ENCODE results near the gene THBS2.

Gene THBS2

DNA sequence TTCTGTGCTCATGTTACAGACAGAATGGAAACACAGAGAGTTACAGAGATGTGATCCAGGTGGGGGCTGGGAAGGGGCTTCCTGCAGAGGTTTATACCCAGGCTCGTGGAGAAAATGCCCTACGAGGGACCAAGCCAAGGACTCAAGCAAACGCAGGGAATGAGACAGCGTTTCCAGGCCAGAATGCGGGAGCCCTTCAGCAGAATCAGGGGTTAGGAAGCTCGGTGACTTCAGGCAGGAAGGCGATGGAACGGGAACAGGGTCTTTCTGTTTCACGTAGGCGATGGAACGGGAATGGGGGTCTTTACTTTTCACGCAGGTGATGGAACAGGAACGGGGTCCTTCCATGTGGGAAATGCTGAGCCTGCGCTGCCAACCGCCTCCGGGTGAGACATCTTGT, 82.6 kb downstream of the THBS2 start:
- POLR2A ChIA-PET, result no interaction called here
- TF ChIP-seq CTCF (IDR thresholded peaks at IDR 0.05; ENCODE audit: control extremely low read depth, extremely low read depth, low read depth, missing control alignments), result no peak
- CTCF ChIA-PET, result no interaction called here
- DNase-seq (ENCODE audit: extremely low spot score), result no peak

GRCh38 chr6:169170583-169170955, 83.1 kb downstream of the THBS2 start:
- DNase-seq (ENCODE audit: extremely low spot score), result no peak
- TF ChIP-seq CTCF (IDR thresholded peaks at IDR 0.05; ENCODE audit: control extremely low read depth, extremely low read depth, low read depth, missing control alignments), result no peak
- CTCF ChIA-PET, result no interaction called here
- POLR2A ChIA-PET, result no interaction called here

- CTCF ChIA-PET, result no interaction called here
- no peak for DNase-seq (ENCODE audit: extremely low spot score)
- POLR2A ChIA-PET, result no interaction called here
- no peak for TF ChIP-seq CTCF (IDR thresholded peaks at IDR 0.05; ENCODE audit: control extremely low read depth, extremely low read depth, low read depth, missing control alignments)
Observed at GRCh38 chr6:169169941-169170582, 83.6 kb downstream of the THBS2 start.

DNA sequence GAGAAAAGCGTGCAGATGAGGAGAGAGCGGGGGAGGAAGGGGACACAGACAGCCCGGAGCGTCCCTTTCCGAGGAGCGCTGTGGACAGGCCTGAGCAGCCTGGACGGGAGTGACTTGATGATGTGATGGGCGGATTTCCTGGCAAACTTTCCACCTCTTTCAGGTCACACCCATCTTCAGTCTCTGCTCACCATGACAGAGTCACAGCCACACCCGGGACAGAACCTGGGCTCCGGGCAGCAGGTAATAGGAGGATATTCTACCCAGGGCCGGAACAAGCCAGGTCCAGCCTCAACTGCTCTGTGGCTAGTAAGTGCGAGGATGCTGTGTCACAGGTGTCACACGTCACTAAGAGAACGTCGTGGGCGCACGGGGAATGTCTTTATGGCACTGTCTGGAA, 84.3 kb downstream of the THBS2 start:
- no peak for DNase-seq (ENCODE audit: extremely low spot score)
- TF ChIP-seq CTCF (IDR thresholded peaks at IDR 0.05; ENCODE audit: control extremely low read depth, extremely low read depth, low read depth, missing control alignments), result no peak
- CTCF ChIA-PET, result interaction anchor here (0.9 kb wide), 1 partner anchor 18 kb away, joined by 4 read pairs; no protein-coding TSS in a partner anchor

DNA sequence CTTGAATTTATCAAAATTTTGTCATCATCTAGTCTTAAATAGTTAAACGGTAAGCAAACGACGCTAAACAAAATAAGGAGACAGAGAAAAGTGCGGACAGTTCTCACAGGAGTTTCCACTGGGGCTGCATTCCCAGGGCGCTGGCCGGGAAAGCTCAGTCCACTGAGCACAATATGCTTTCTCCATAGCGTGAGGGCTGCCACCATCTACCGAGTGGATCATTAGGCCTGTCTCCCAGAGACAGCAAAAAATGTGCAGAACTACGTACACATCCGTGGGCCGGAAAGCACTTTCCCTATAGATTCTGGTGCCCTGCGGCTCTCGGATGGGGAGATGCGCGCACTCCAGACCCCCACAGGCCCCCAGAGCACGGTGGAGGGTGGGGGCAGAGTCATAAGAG, 84.9 kb downstream of the THBS2 start:
- ChIA-PET POLR2A (no interaction called here), CTCF (interaction anchor here (0.9 kb wide), 1 partner anchor 19 kb away, joined by 4 read pairs; no protein-coding TSS in a partner anchor)
- no peak for DNase-seq (ENCODE audit: extremely low spot score)
- TF ChIP-seq CTCF (IDR thresholded peaks at IDR 0.05; ENCODE audit: control extremely low read depth, extremely low read depth, low read depth, missing control alignments), result no peak

More for the DNA sequence above, 84.3 kb downstream of the THBS2 start:
- POLR2A ChIA-PET, result no interaction called here

- TF ChIP-seq CTCF (IDR thresholded peaks at IDR 0.05; ENCODE audit: control extremely low read depth, extremely low read depth, low read depth, missing control alignments), result no peak
- ChIA-PET POLR2A (no interaction called here), CTCF (no interaction called here)
- no peak for DNase-seq (ENCODE audit: extremely low spot score)
Observed at GRCh38 chr6:169168302-169168630, 85.4 kb downstream of the THBS2 start.
